HG03571 (cell line): ENCODE results near the gene SPON1.
"Not testable (repeated sequence)": the region's sequence is repeated elsewhere in the genome, so short reads cannot be mapped to it uniquely, and the experiment has no call there.

Experiments used
- ATAC-seq: cut with Tn5 transposase; IDR thresholded peaks from one replicate; pipeline ENCODE4 v1.9.1; 2021; ENCODE audit not compliant: unreplicated experiment

SPON1 gene

GRCh38 chr11:14232652-14233051 is 270.1 kb downstream of the SPON1 start:
- no peak for ATAC-seq

- no peak for ATAC-seq
Measured at GRCh38 chr11:14234446-14234845, 271.9 kb downstream of the SPON1 start.

GRCh38 chr11:14235701-14236100 is 273.2 kb downstream of the SPON1 start:
- ATAC-seq, result no peak

- ATAC-seq, result peak; percentile 94
Measured at GRCh38 chr11:14237444-14237961, 275.0 kb downstream of the SPON1 start.

- no peak for ATAC-seq
Measured at GRCh38 chr11:14240221-14240620, 277.7 kb downstream of the SPON1 start.

GRCh38 chr11:14240951-14241350 is 278.4 kb downstream of the SPON1 start:
- ATAC-seq, result no peak

- ATAC-seq, result no peak
Measured at GRCh38 chr11:14242187-14242586, 279.7 kb downstream of the SPON1 start.

- ATAC-seq, result no peak
Measured at GRCh38 chr11:14242733-14243132, 280.2 kb downstream of the SPON1 start.

GRCh38 chr11:14244926-14245325 is 282.4 kb downstream of the SPON1 start:
- no peak for ATAC-seq

- ATAC-seq, result no peak
Measured at GRCh38 chr11:14245444-14245843, 282.9 kb downstream of the SPON1 start.

GRCh38 chr11:14248580-14248981 is 286.1 kb downstream of the SPON1 start:
- ATAC-seq, result no peak

GRCh38 chr11:14249121-14249963 is 286.8 kb downstream of the SPON1 start:
- ATAC-seq, result no peak

GRCh38 chr11:14251754-14252153 is 289.2 kb downstream of the SPON1 start:
- ATAC-seq, result no peak

- not testable (repeated sequence) for ATAC-seq
Measured at GRCh38 chr11:14252501-14252900, 290.0 kb downstream of the SPON1 start.

- ATAC-seq, result no peak
Measured at GRCh38 chr11:14253421-14253820, 290.9 kb downstream of the SPON1 start.

GRCh38 chr11:14253840-14254239 is 291.3 kb downstream of the SPON1 start:
- ATAC-seq, result no peak

- ATAC-seq, result no peak
Measured at GRCh38 chr11:14254533-14255237, 292.2 kb downstream of the SPON1 start.

GRCh38 chr11:14255238-14255534 is 292.7 kb downstream of the SPON1 start:
- ATAC-seq, result no peak

GRCh38 chr11:14258221-14258935 is 295.9 kb downstream of the SPON1 start:
- no peak for ATAC-seq

GRCh38 chr11:14259186-14259784 is 296.8 kb downstream of the SPON1 start:
- ATAC-seq, result no peak

GRCh38 chr11:14259878-14260277 is 297.4 kb downstream of the SPON1 start:
- no peak for ATAC-seq
